GM19467 (cell line): ENCODE results near the gene PIGO.

Experiments
- ATAC-seq: cut with Tn5 transposase; IDR thresholded peaks from one replicate; pipeline ENCODE4 v1.9.1; 2021; ENCODE audit warnings: mild to moderate bottlenecking, moderate library complexity; ENCODE audit not compliant: unreplicated experiment

Gene PIGO

DNA sequence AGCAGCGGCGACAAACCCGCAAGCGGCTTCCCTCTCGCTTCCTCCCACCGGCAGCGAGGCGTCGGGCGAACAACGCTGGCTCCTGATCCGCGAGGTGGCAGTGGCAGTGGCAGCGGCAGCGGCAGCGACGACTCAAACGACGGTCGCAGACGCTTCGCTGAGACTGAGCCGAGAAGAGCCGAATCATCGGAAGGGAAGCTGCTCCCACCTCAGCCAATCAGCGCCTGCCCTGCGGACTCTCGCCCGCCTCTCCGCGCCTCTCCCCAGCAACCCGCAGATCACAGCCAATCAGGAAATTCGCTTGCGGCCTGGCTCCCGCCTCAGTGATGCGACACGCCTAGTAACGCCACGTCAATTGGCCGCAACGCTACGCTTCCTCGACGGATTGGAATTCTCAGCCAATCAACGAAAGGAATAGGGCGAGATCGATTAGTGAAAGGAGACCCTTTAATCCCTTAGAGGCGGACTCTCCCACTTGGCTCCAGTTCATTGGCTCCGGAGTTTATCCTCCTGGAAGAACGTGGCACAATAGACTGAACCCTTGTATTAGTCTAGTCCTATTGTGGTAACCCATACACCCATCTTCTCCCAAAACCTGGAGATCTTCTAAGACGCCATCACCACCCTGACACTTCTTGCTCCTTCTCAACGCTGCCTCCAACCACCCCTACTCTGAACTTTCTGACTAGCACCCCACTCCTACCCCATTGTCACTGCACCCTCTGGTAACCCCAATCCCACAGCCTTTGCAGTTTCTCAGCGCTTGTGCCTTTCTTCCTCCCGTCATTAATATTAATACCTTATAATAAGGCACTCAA is 23.7 kb downstream of the PIGO start, which contains the start of gene VCP:
Gene VCP (minus strand): TSS at position 165 of the 818 bp plus-strand sequence. CDS start 272 bp downstream, outside the sequence.
- ATAC-seq = peak; percentile 81

DNA sequence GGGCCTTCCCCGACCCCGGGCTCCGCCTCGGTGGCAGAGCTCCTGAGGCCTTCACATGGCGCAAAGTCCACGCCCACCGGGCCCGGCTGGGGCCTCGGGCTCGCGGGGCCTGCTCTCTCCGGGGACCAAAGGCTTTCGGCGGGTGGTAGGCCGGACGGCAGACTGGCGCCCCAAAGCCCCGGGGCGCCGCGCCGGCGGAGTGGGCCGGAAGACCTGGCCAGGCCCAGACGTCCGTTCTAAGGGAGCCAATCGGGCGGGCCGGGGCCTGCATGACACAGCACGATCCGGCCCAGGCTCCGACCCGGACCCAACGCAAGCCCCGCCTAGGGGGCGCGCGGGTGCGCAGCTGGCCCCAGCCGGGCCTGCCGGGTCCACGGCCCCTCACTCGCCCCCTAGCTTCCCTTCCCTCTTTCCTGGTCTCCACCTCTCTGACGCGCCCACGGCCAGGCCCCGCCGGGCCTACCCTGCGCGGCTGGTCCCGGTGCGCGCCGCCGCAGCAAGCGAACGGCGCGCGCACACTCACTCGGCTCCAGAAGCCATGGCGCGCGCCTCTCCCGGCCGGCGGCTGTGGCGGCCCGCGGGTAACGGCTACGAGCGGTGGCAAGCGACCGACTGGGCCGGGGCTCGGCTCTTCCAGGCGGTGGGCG is 24.5 kb downstream of the PIGO start:
- peak; percentile 57 for ATAC-seq

DNA sequence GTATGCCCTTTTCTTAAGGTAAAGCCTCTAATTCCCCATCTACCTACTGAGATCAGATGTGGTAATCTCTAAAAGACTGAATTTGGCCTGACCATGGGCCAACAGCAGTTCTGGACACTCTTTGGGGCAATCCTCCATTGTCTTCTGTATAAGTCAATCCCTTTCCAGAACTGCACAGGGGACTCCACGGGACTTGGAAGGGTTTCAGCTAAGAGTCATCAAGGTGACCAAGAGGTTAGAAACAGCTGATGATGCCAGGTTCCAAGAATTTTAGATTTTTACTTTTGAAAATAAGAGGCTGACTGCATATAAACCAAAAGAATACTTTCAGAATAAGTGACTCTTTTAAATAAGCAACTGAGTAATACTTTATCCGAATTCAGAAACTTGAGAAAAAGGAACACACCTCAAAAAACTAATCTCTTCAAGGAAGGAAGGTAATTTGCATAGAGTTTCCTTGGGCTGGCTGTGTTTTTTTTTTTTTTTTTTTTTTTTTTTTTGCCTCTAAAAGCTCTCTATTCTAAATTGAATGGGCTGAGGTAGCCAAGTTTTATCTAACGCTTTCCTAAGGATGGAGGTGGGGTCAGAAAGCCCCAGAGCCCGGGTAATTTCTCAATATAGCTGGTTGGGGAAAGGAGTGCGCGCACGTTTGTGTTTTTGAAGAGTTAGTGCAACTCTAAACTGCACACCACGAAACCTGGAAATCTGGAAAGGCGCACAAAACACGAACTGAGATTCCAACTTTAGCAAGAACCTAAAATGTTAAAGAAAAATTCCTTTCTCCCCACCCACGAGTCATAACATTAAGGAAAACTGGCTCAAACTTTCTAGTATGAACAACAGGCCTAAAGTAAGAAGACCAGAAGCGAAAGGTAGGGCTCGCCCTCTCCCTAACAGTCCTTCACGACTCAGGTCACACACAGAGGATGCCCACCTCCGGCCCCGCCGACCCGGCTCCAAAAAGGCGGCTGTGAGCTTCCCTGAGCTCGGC is 25.3 kb downstream of the PIGO start:
- ATAC-seq = no peak

DNA sequence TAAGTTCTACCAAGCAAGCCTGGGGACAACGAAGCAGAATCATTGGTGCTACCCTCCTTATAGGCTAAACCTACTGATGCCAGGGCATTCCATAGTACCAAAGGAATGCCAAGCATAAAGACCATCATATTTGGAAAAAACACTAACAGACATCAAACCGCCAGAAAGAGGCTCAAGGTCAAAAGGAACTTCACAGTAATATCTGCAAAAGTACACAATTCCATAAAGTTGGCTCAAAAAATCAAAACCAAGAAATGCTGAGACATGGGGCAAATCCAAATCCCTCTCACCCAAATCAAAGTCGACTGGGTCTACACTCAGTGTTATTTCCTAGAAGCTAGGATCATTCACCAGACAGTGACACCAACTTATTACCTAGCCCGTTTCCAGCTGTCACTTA is 27.4 kb downstream of the PIGO start:
- no peak for ATAC-seq

DNA sequence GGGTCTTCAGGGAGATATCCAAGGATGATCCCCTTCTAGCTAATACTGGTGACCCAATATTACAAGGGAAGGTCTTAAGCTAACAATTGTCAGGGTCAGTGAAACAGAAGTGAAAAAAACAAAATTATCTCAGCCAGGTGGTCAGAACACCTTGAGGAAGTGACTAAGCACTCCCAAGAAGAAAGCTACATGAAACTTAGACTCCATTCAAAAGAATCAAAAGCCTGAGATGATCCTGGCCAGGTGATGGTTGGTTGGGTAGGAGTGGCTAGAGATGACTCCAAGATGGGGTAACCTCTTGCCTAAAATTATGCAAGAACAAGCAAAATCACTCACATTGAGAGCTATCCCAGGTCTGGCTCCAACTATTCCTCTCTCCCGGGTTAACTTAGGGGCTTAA is 29.3 kb downstream of the PIGO start:
- no peak for ATAC-seq

DNA sequence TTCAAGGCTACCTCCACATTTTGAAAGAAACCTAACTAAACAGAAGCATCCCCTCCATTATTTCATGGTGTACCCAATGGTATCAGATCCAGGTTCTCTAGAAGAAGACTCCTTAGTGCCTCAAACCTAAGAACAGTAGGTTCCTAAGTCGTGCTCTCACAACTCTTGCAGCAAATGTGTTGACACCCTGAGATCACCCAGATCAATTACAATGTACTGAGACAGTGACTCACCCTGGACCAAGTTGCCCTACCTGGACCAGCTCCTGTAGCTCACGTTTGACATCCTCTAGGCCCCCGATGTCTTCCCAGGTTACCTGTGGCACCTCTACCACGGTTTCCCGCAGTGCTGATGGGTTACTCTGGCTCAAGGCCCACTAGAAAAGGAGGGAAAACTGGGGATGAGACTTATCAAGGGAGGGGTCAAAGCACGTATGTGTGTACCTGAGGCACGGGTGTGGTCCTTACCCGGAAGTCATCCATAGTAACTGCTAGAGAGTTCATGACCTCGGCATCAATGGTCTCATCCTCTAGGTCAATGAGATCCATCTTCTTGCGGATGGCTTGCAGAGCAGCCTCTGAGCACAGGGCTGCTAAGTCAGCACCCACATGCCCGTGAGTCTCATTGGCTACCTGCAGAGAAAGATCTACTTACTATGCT is 35.7 kb downstream of the PIGO start:
- no peak for ATAC-seq

DNA sequence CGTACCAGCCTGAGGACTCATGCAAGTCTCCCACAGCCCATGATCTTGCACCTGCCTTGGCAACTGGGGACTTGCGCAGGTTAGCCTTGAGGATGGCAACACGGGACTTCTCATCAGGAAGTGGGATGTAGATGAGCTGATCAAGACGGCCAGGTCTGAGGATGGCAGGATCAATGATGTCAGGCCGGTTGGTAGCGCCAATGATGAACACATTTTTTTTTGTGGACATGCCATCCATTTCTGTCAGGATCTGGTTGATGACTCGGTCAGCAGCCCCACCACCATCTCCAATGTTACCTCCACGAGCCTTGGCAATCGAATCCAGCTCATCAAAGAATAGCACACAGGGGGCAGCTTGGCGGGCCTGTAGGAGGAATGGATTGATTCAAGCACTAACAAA is 37.0 kb downstream of the PIGO start:
- ATAC-seq = no peak

DNA sequence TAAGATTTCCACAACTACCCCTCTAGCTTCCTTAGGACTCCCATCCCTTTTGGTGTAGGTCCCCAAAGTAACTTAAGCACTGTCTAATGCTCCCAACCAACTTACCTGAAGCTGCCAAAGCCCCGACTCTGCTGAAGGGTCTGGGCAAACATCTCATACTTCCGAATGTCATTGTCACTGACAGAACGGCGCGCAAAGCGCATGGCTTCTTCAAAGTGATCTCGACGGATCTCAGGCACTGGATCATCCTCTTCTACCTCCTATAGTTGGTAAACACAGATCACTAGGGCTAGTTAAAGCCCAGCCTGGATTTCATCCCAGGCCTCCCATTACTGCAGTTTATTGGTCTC is 39.1 kb downstream of the PIGO start:
- ATAC-seq = no peak

DNA sequence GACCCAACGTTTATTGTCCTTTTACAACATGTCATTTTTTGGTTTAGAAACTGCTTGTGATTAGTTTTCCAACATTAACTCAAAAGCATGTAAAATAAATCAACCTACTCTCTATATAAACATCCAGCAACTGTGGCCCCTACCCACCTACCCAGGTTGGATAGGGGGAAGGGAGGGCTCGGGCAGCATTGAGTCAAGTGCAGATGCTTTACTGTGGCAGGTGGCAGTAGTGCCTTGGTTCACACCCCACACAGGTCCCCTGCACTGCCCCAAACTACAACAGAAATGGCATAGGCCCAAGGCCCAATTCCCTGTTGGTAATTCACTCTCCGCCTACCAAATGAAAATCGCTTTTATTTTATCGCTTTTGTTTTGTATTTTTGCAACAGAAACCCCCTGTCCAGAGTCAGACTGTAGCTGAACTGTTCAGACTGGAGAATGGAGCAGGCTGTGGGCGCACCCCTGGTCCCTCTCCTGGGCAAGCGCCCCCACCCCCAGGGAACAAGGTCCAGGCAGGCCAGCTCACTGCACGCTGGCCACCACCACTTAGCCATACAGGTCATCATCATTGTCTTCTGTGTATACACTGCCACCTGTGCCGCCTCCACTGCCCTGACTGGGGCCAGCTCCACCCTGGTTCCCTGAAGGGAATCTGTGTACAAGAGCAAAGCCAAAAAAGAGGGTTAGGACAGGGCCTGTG is 39.7 kb downstream of the PIGO start:
- no peak for ATAC-seq

DNA sequence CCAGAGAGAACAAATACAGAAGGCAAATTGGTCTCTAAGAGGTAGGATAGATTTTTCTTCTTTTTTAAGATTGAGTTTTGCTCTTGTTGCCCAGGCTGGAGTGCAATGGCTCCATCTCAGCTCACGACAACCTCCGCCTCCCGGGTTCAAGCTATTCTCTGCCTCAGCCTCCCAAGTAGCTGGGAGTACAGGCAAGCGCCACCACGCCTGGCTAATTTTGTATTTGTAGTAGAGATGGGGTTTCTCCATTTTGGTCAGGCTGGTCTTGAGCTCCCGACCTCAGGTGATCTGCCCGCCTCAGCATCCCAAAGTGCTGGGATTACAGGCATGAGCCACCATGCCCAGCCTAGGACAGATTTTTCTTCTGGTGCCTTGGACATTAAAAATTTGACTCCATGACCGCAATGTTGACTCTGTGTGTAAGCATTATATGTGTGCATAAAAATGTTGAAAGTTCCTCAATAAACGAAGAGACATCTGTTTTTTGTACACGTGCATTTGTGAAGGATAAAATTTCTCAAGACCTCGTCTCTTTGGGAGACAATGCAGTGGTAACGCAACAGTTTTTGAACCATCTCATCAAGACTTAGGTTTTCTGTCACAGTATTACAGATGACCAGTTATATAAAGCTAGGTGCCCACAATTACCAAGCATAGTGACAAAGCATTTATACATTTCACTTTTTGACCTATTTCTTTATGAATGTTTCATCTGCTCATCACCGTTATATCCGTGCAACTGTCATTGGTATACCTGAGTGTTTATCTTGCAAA is 41.3 kb downstream of the PIGO start:
- no peak for ATAC-seq

DNA sequence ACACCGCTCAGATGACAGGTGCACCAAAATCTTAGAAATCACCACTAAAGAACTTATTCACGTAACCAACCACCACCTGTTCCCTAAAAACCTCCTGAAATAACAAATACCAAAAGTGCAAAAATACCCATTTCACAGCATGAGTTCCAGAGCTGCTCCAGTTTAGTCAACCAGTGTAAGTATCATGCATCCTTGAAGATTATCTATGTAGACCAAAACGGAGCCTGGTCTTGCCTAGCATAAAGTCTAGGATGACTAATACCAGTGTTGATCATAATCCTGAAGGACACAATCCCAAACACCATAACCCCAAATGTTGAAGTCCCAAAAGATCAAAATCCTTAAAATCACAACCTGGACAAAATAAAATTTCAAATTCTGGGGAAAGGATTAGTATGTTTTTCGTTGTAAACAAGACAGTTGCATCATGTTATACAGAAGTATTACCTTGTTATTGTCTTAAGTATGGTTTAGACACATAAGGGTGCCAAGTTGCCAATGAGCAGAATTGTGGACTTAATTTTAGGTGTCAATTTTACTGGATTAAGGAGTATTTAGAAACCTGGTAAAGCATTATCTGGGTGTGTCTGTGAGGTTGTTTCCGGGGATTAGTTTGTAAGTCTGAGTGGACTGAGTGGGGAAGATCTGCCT is 42.1 kb downstream of the PIGO start:
- no peak for ATAC-seq

DNA sequence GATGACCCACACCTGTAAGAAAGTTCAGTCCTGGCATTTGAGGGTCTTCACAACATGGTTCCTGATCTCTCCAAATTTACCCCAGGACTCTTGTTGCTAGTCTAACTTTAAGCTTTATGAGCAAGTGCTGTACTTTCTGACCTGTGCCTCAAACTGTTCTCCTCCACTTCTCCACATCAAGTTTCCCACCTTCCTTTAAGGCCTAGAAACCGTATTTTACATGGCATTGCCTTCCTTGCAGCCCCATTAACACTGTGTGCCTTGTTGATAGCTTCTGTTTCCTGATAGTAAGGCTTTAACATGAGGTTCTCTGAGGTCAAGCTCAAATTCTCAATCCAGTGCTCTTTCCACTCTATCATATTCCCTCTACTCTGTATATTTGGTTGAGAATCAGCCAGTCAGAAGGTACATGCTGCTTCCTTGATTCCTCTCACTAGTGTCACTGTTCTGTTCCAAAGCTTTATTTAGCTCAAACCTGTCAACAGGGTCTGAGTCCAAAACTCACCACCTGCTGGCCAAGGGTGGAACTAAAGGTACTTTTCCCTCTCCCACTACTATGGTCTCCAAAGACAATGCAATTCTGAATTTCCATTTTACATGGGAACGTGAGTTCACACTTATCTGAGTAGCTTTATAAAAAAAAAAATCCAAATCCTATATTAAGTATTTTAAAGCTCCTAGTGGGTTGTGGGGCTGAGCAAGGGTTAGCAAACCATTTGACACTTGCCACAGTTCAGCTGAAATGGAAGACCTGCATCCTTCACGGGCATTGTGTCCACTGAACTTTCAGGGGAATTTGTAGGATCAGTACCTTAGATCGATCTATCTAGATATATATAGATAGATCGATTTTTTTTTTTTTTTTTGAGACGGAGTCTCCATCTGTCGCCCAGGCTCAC is 45.1 kb downstream of the PIGO start:
- ATAC-seq = no peak

DNA sequence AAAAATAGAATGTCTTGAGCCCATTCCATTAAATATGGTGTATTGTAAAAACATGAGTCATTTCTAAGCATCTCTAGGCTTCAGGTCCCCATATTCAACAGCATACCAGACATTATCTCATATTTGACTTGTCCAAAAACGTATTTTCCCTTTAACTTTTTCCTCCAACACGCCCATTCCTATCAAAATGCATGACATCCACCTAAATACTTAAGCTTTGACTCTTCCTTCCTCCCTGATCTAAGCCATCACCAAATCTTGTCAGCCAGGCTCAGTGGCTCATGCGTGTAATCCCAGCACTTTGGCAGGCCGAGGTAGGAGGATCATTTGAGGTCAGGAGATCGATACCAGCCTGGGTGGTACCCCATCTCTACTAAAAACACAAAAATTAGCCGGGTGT is 47.9 kb downstream of the PIGO start:
- ATAC-seq = no peak

DNA sequence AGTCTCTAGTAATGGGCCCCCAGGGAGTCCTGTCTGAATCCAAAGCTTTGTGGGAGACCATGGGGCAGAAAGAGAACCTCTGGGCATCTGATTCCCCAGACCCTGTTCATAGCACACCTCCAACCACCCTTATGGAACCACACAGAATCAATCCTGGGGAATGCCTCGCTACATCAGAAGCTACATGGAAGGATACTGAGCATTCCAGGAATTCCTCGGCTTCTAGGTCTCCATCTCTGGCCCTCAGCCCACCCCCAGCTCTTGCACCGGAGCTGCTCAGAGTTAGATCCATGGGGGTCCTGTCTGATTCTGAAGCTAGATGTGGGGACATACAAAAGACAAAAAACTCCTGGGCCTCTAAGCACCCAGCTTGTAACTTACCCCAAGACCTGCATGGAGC is 52.3 kb downstream of the PIGO start:
- no peak for ATAC-seq

DNA sequence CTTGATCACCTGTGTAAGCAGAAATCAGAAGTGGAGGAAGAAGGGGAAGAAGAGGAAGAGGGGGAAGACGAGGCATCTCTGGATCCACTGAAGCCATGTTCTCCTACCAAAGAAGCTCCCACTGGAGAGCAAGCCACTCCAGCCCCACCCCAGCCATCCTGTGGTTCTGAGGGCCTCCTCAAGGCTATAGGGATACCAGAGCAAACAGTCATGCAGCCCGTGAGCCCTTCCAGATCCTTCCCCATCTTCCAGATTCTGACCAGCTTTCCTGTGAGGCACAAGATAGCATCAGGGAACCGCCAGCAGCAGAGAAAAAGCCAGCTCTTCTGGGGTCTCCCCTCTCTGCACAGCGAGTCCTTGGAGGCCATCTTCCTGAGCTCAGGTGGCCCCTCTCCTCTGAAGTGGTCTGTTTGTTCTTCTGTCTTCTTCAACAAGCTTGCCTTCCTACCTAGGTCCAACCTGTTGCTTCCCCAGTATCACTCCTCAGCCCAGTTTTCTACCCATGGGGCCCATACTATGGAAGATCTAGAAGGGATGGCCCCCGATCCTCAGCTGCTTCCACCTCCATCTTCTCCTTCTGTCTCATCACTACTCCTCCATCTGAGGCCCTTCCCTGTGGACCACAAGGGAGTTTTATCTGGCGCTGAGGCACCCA is 53.4 kb downstream of the PIGO start:
- ATAC-seq = no peak

DNA sequence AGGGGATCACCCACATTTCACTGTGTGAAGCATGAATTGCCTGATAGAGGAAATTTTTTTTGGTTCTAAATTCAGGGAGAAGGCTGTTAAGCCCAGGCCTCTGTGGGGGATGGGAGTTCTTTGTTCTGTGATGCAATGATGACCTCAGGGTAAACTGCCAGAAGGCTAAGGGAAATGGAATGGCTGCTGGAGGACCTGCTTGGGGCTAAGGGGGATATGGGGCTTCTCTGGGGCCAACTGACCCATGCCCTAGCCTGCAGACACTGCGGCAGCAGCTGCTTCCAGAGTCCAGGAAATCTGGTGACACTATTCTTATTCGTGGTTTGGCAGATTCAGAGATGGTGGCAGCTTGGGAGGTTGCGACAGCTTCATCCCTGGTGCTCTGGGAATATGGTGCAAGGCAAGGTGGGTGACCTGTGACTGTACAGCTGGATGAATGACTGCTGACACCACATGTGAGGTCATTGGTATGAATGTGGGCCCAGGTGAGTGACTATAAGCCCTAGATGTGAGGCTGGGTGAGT is 54.2 kb downstream of the PIGO start:
- ATAC-seq = no peak
